MCF 10A (cell line): Measurements from ENCODE around the gene CFP. TPM values are rescaled to one million over a fixed set of nuclear protein-coding genes. Genes with fewer than 3 reads are reported as not detected.

ENCODE experiments used
- BruUV-seq: library from RNA; stranded (reverse); fragments of 400-500 nt; replicated peaks from 2 replicates; lab custom pipeline; 2021; lab: Mats Ljungman, UMichigan
- CTCF ChIA-PET: fragments of 300-600 bp; sonication (Branson Sonifier 250); formaldehyde crosslinking; extraction: SDS; loops from one replicate; lab custom pipeline; 2021; ENCODE audit warnings: antibody characterized with exemption, inconsistent platforms; lab: Yijun Ruan, JAX
- POLR2A ChIA-PET: fragments of 300-600, 350-650 bp; sonication (Branson Sonifier 250); formaldehyde crosslinking; extraction: SDS; loops from one replicate; lab custom pipeline; 2020; ENCODE audit warnings: antibody characterized with exemption, inconsistent platforms; lab: Yijun Ruan, JAX
- DNase-seq: peaks from one replicate; pipeline ENCODE4 v3.0.0-alpha.2; 2018; ENCODE audit not compliant: unreplicated experiment
- H3K27ac Mint-ChIP-seq: one replicate; pipeline ENCODE4 v1.8.0; 2022; ENCODE audit warnings: mild to moderate bottlenecking, low read depth, mixed read lengths; ENCODE audit not compliant: unreplicated experiment
- H3K27me3 Mint-ChIP-seq: one replicate; pipeline ENCODE4 v1.8.0; 2022; ENCODE audit warnings: mixed read lengths; ENCODE audit not compliant: insufficient read depth, unreplicated experiment
- H3K36me3 Mint-ChIP-seq: one replicate; pipeline ENCODE4 v1.8.0; 2022; ENCODE audit warnings: mild to moderate bottlenecking, moderate library complexity, mixed read lengths; ENCODE audit not compliant: insufficient read depth, unreplicated experiment
- H3K4me1 Mint-ChIP-seq: one replicate; pipeline ENCODE4 v1.8.0; 2022; ENCODE audit warnings: mixed read lengths; ENCODE audit not compliant: insufficient read depth, unreplicated experiment
- H3K4me3 Mint-ChIP-seq: one replicate; pipeline ENCODE4 v1.8.0; 2022; ENCODE audit warnings: mild to moderate bottlenecking, moderate library complexity, mixed read lengths; ENCODE audit not compliant: unreplicated experiment
- H3K9me3 Mint-ChIP-seq: one replicate; pipeline ENCODE4 v1.8.0; 2022; ENCODE audit warnings: mixed read lengths; ENCODE audit not compliant: unreplicated experiment
- CTCF ChIP-seq: fragments of 200-600 bp; IDR thresholded peaks from one replicate; pipeline ENCODE4 v1.8.0; 2022; ENCODE audit warnings: antibody characterized with exemption, mild to moderate bottlenecking; ENCODE audit not compliant: unreplicated experiment
- intact Hi-C: fragments of 100-400 bp; cut with micrococcal nuclease; formaldehyde crosslinking; loops from 2 replicates; pipeline ENCODE4 v1.14.1; 2022
- total RNA-seq: library from RNA; stranded (reverse); gene quantifications from 2 replicates; pipeline ENCODE4 v1.2.3, GENCODE V29; 2022

Gene CFP
- total RNA-seq, 1 experiment from 2014 or later = 0.56 TPM

GRCh38 chrX:47638816-47639215 is 9.1 kb upstream of the CFP start:
- ChIA-PET CTCF (no interaction called here), POLR2A (no interaction called here)
- no peak for DNase-seq
- peaks cover 44% of the 10 kb centered on the region for H3K36me3 Mint-ChIP-seq
- BruUV-seq = no TSS peak
- no peaks in the 10 kb centered on the region for H3K4me1 Mint-ChIP-seq
- no peaks in the 10 kb centered on the region for H3K27me3 Mint-ChIP-seq
- peaks cover 18% of the 10 kb centered on the region for H3K9me3 Mint-ChIP-seq
- TF ChIP-seq CTCF = no peak
- intact Hi-C loops = no loop called here
- H3K4me3 Mint-ChIP-seq = no peak overlapping the region
- no peak overlapping the region for H3K27ac Mint-ChIP-seq

GRCh38 chrX:47637546-47638195 is 7.9 kb upstream of the CFP start:
- POLR2A ChIA-PET = no interaction called here
- peaks cover 43% of the 10 kb centered on the region for H3K36me3 Mint-ChIP-seq

GRCh38 chrX:47634871-47635575 is 5.3 kb upstream of the CFP start:
- no peak for DNase-seq
- CTCF ChIA-PET = no interaction called here
- no peak for TF ChIP-seq CTCF
- no peaks in the 10 kb centered on the region for H3K4me1 Mint-ChIP-seq
- BruUV-seq = no TSS peak
- intact Hi-C loops = no loop called here
- H3K36me3 Mint-ChIP-seq = peaks cover 28% of the 10 kb centered on the region
- no peak overlapping the region for H3K4me3 Mint-ChIP-seq
- no peaks in the 10 kb centered on the region for H3K27me3 Mint-ChIP-seq
- no peak overlapping the region for H3K27ac Mint-ChIP-seq
- H3K9me3 Mint-ChIP-seq = peaks cover 8% of the 10 kb centered on the region
- POLR2A ChIA-PET = no interaction called here

More at GRCh38 chrX:47637546-47638195, 7.9 kb upstream of the CFP start:
- Mint-ChIP-seq H3K9me3 (peaks cover 18% of the 10 kb centered on the region), H3K27ac (no peak overlapping the region), H3K4me1 (no peaks in the 10 kb centered on the region), H3K27me3 (no peaks in the 10 kb centered on the region), H3K4me3 (no peak overlapping the region)
- TF ChIP-seq CTCF = no peak
- no peak for DNase-seq
- BruUV-seq = no TSS peak
- CTCF ChIA-PET = no interaction called here
- intact Hi-C loops = no loop called here

GRCh38 chrX:47633689-47634590 is 4.2 kb upstream of the CFP start:
- Mint-ChIP-seq H3K4me3 (no peak overlapping the region), H3K27ac (no peak overlapping the region), H3K27me3 (no peaks in the 10 kb centered on the region), H3K36me3 (peaks cover 17% of the 10 kb centered on the region), H3K9me3 (no peaks in the 10 kb centered on the region), H3K4me1 (no peaks in the 10 kb centered on the region)
- TF ChIP-seq CTCF = no peak
- DNase-seq = no peak
- intact Hi-C loops = no loop called here
- no TSS peak for BruUV-seq
- ChIA-PET POLR2A (no interaction called here), CTCF (interaction anchor here (0.5 to 0.8 kb wide), 2 partner anchors 117 to 393 kb away, joined by 3 to 4 read pairs; no protein-coding TSS in a partner anchor)
